ENCODE measurements around the gene LAMP5.

LAMP5 gene

GRCh38 chr20:9482180-9482579 lies 32.2 kb upstream of the LAMP5 start:
- no peak overlapping the region for H3K23ac ChIP-seq (ENCODE audit: low read length in 2 of 2)
- H3K79me1 ChIP-seq (replicated peaks; ENCODE audit: low read length, poor library complexity, severe bottlenecking), result no peaks in the 10 kb centered on the region

GRCh38 chr20:9483131-9483530 lies 31.3 kb upstream of the LAMP5 start:
- no peak overlapping the region for H3K4me3 ChIP-seq (ENCODE audit: insufficient read depth in 1 of 2, low read depth in 1 of 2, low read length in 2 of 2)
- no peaks in the 10 kb centered on the region for H3K9me3 ChIP-seq (ENCODE audit: control insufficient read depth, low read length)
- H2BK12ac ChIP-seq (ENCODE audit: low read length in 2 of 2), result no peak overlapping the region
- no peak overlapping the region for H4K8ac ChIP-seq (ENCODE audit: low read length)
- no peak overlapping the region for H3K4ac ChIP-seq (ENCODE audit: low read depth in 1 of 2, low read length in 2 of 2)
- no peak overlapping the region for H3K14ac ChIP-seq (ENCODE audit: low read length in 2 of 2)
- no peaks in the 10 kb centered on the region for H3K79me1 ChIP-seq (replicated peaks; ENCODE audit: low read length, poor library complexity, severe bottlenecking)
- no CpG with 5 or more reads among the region's 2 CpGs for WGBS
- DNase-seq, result no peak
- no peak overlapping the region for H4K91ac ChIP-seq (ENCODE audit: low read length)
- no peak overlapping the region for H3K23ac ChIP-seq (ENCODE audit: low read length in 2 of 2)
- H3K36me3 ChIP-seq (ENCODE audit: control insufficient read depth in 1 of 2, insufficient read depth in 2 of 2, low read depth in 1 of 2, low read length in 2 of 2), result peaks cover 0 to 7% of the 10 kb centered on the region in 2 experiments
- H2AFZ ChIP-seq (ENCODE audit: low read depth, low read length), result no peak overlapping the region
- H2BK15ac ChIP-seq (ENCODE audit: low read depth, poor library complexity, severe bottlenecking), result no peak overlapping the region
- peaks cover 0 to 44% of the 10 kb centered on the region in 2 experiments for H3K27me3 ChIP-seq (ENCODE audit: control insufficient read depth in 1 of 2, insufficient read depth in 1 of 2, low read length in 2 of 2)
- no peak overlapping the region for H3K4me2 ChIP-seq (ENCODE audit: low read length, poor library complexity, severe bottlenecking)
- H3K27ac ChIP-seq (ENCODE audit: low read length, poor library complexity, severe bottlenecking), result no peak overlapping the region
- H2BK120ac ChIP-seq (ENCODE audit: low read depth, low read length), result no peak overlapping the region
- H3K9ac ChIP-seq (ENCODE audit: low read length), result no peak overlapping the region
- no peak overlapping the region for H2AK5ac ChIP-seq (ENCODE audit: low read length, severe bottlenecking)
- peaks cover 2% of the 10 kb centered on the region for H3K4me1 ChIP-seq (ENCODE audit: control insufficient read depth, insufficient read depth, low read depth, low read length)
- H3K18ac ChIP-seq (ENCODE audit: low read depth in 1 of 2, low read length in 2 of 2), result no peak overlapping the region
- H2BK5ac ChIP-seq (ENCODE audit: low read depth, low read length, poor library complexity, severe bottlenecking), result no peak overlapping the region

More at GRCh38 chr20:9482180-9482579, 32.2 kb upstream of the LAMP5 start:
- Histone ChIP-seq H2BK120ac (ENCODE audit: low read depth, low read length) (no peak overlapping the region), H3K9ac (ENCODE audit: low read length) (no peak overlapping the region), H4K91ac (ENCODE audit: low read length) (no peak overlapping the region), H2AFZ (ENCODE audit: low read depth, low read length) (no peak overlapping the region), H3K27ac (ENCODE audit: low read length, poor library complexity, severe bottlenecking) (no peak overlapping the region), H3K27me3 (ENCODE audit: control insufficient read depth in 1 of 2, insufficient read depth in 1 of 2, low read length in 2 of 2) (peaks cover 0 to 40% of the 10 kb centered on the region in 2 experiments), H3K4me2 (ENCODE audit: low read length, poor library complexity, severe bottlenecking) (no peak overlapping the region), H4K8ac (ENCODE audit: low read length) (no peak overlapping the region), H2BK15ac (ENCODE audit: low read depth, poor library complexity, severe bottlenecking) (no peak overlapping the region), H3K18ac (ENCODE audit: low read depth in 1 of 2, low read length in 2 of 2) (no peak overlapping the region), H3K36me3 (ENCODE audit: control insufficient read depth in 1 of 2, insufficient read depth in 2 of 2, low read depth in 1 of 2, low read length in 2 of 2) (peaks cover 0 to 7% of the 10 kb centered on the region in 2 experiments), H2BK12ac (ENCODE audit: low read length in 2 of 2) (no peak overlapping the region), H3K4ac (ENCODE audit: low read depth in 1 of 2, low read length in 2 of 2) (no peak overlapping the region), H2AK5ac (ENCODE audit: low read length, severe bottlenecking) (no peak overlapping the region), H3K4me1 (ENCODE audit: control insufficient read depth, insufficient read depth, low read depth, low read length) (peaks cover 2% of the 10 kb centered on the region), H3K9me3 (ENCODE audit: control insufficient read depth, low read length) (no peaks in the 10 kb centered on the region), H3K14ac (ENCODE audit: low read length in 2 of 2) (no peak overlapping the region), H3K4me3 (ENCODE audit: insufficient read depth in 1 of 2, low read depth in 1 of 2, low read length in 2 of 2) (no peak overlapping the region), H2BK5ac (ENCODE audit: low read depth, low read length, poor library complexity, severe bottlenecking) (no peak overlapping the region)
- DNase-seq, result no peak
- WGBS, result 87% methylated on average over 3 of the region's 3 CpGs

GRCh38 chr20:9485614-9486340 lies 28.6 kb upstream of the LAMP5 start:
- no peak overlapping the region for H2BK15ac ChIP-seq (ENCODE audit: low read depth, poor library complexity, severe bottlenecking)
- no peak overlapping the region for H3K18ac ChIP-seq (ENCODE audit: low read depth in 1 of 2, low read length in 2 of 2)
- H4K91ac ChIP-seq (ENCODE audit: low read length), result no peak overlapping the region
- H3K14ac ChIP-seq (ENCODE audit: low read length in 2 of 2), result no peak overlapping the region
- H3K36me3 ChIP-seq (ENCODE audit: control insufficient read depth in 1 of 2, insufficient read depth in 2 of 2, low read depth in 1 of 2, low read length in 2 of 2), result peaks cover 0 to 3% of the 10 kb centered on the region in 2 experiments
- no peaks in the 10 kb centered on the region for H3K9me3 ChIP-seq (ENCODE audit: control insufficient read depth, low read length)
- no peak overlapping the region for H3K27ac ChIP-seq (ENCODE audit: low read length, poor library complexity, severe bottlenecking)
- no peak for DNase-seq
- H2BK12ac ChIP-seq (ENCODE audit: low read length in 2 of 2), result no peak overlapping the region
- H3K9ac ChIP-seq (ENCODE audit: low read length), result no peak overlapping the region
- no peak overlapping the region for H3K4me3 ChIP-seq (ENCODE audit: insufficient read depth in 1 of 2, low read depth in 1 of 2, low read length in 2 of 2)
- H3K4me1 ChIP-seq (ENCODE audit: control insufficient read depth, insufficient read depth, low read depth, low read length), result peaks cover 1% of the 10 kb centered on the region
- WGBS, result 80% methylated on average over 9 of the region's 9 CpGs
- H4K8ac ChIP-seq (ENCODE audit: low read length), result no peak overlapping the region
- H3K23ac ChIP-seq (ENCODE audit: low read length in 2 of 2), result no peak overlapping the region
- no peak overlapping the region for H2BK120ac ChIP-seq (ENCODE audit: low read depth, low read length)
- H2AFZ ChIP-seq (ENCODE audit: low read depth, low read length), result no peak overlapping the region
- H2BK5ac ChIP-seq (ENCODE audit: low read depth, low read length, poor library complexity, severe bottlenecking), result no peak overlapping the region
- no peak overlapping the region for H3K4me2 ChIP-seq (ENCODE audit: low read length, poor library complexity, severe bottlenecking)
- no peak overlapping the region for H3K4ac ChIP-seq (ENCODE audit: low read depth in 1 of 2, low read length in 2 of 2)
- no peak overlapping the region for H2AK5ac ChIP-seq (ENCODE audit: low read length, severe bottlenecking)
- H3K79me1 ChIP-seq (replicated peaks; ENCODE audit: low read length, poor library complexity, severe bottlenecking), result no peaks in the 10 kb centered on the region
- H3K27me3 ChIP-seq (ENCODE audit: control insufficient read depth in 1 of 2, insufficient read depth in 1 of 2, low read length in 2 of 2), result peaks cover 0 to 57% of the 10 kb centered on the region in 2 experiments

- no peak overlapping the region for H3K27ac ChIP-seq (ENCODE audit: low read length, poor library complexity, severe bottlenecking)
- peaks cover 1% of the 10 kb centered on the region for H3K4me1 ChIP-seq (ENCODE audit: control insufficient read depth, insufficient read depth, low read depth, low read length)
- no peak overlapping the region for H3K4me2 ChIP-seq (ENCODE audit: low read length, poor library complexity, severe bottlenecking)
- no peak overlapping the region for H4K8ac ChIP-seq (ENCODE audit: low read length)
- peaks cover 0 to 48% of the 10 kb centered on the region in 2 experiments for H3K27me3 ChIP-seq (ENCODE audit: control insufficient read depth in 1 of 2, insufficient read depth in 1 of 2, low read length in 2 of 2)
- no peak overlapping the region for H3K9ac ChIP-seq (ENCODE audit: low read length)
- H2BK12ac ChIP-seq (ENCODE audit: low read length in 2 of 2), result no peak overlapping the region
- no peak overlapping the region for H2BK120ac ChIP-seq (ENCODE audit: low read depth, low read length)
- WGBS, result 85% methylated on average over 3 of the region's 4 CpGs
- H3K36me3 ChIP-seq (ENCODE audit: control insufficient read depth in 1 of 2, insufficient read depth in 2 of 2, low read depth in 1 of 2, low read length in 2 of 2), result no peaks in the 10 kb centered on the region
- DNase-seq, result no peak
- H3K14ac ChIP-seq (ENCODE audit: low read length in 2 of 2), result no peak overlapping the region
- H3K79me1 ChIP-seq (replicated peaks; ENCODE audit: low read length, poor library complexity, severe bottlenecking), result no peaks in the 10 kb centered on the region
- no peaks in the 10 kb centered on the region for H3K9me3 ChIP-seq (ENCODE audit: control insufficient read depth, low read length)
- H3K4me3 ChIP-seq (ENCODE audit: insufficient read depth in 1 of 2, low read depth in 1 of 2, low read length in 2 of 2), result no peak overlapping the region
- H3K18ac ChIP-seq (ENCODE audit: low read depth in 1 of 2, low read length in 2 of 2), result no peak overlapping the region
- H2AK5ac ChIP-seq (ENCODE audit: low read length, severe bottlenecking), result no peak overlapping the region
- H2BK15ac ChIP-seq (ENCODE audit: low read depth, poor library complexity, severe bottlenecking), result no peak overlapping the region
- no peak overlapping the region for H2AFZ ChIP-seq (ENCODE audit: low read depth, low read length)
- no peak overlapping the region for H4K91ac ChIP-seq (ENCODE audit: low read length)
- H3K4ac ChIP-seq (ENCODE audit: low read depth in 1 of 2, low read length in 2 of 2), result no peak overlapping the region
- H3K23ac ChIP-seq (ENCODE audit: low read length in 2 of 2), result no peak overlapping the region
- no peak overlapping the region for H2BK5ac ChIP-seq (ENCODE audit: low read depth, low read length, poor library complexity, severe bottlenecking)
Measured at GRCh38 chr20:9487231-9487630, 27.2 kb upstream of the LAMP5 start.
